ENCODE data around the gene HERC5. TPM values are rescaled to one million over a fixed set of nuclear protein-coding genes. Genes with fewer than 3 reads are reported as not detected.

The HERC5 gene
- total RNA-seq, 1 experiment from 2014 or later, result 17.2 TPM

DNA sequence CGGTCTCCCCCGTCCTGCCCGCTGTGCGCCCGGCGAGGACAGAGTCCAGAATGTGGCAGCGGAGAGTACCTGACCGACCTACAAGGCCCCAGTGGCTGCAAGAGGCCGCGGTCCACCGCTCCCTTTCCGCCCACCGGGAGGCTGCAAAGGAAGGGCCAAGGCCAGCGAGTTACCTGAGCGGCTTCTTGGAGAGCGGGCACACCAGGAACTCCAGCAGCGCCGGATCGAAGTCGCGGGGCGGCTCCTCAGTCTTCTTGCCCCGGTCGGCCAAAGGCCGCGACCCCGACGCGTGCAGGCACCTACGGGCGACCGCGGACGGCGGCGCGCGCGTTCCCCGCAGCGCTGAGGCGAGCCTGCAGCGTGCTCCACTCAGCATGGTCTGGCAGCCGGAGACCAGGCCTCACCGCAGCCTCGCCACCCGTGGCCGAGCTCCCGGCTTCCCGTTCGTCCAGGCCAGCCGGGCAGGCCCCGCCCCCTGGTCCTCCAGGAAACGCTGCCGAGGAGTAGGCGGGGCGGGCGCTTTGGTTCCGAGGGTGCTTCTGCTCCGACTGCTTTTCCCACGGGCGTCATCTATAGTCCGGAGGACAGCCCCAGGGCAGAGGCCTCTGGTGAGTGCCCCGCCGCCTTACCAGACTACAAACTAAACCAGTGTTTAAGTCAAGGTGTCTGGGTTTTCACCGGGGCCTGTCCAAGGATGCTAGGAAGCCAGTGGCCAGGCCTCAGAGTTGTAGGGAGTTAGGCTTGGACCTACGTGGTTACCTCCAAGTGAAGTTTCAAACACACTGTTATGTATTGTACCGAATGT is 66.6 kb downstream of the HERC5 start, which contains the start of gene PYURF:
PYURF (minus strand) TSS at position 452 of the 805 bp plus-strand sequence; CDS start at position 376, 76 bp downstream.
- WGBS (ENCODE audit: extremely low coverage, insufficient read length, low lambda C conversion rate), result no CpG with 5 or more reads among the region's 68 CpGs
- Histone ChIP-seq H3K27me3 (ENCODE audit: insufficient read depth, low read length) (no peaks in the 10 kb centered on the region), H4K20me1 (ENCODE audit: control insufficient read depth, insufficient read depth, insufficient read length) (no peaks in the 10 kb centered on the region), H2BK120ac (ENCODE audit: low read depth, low read length, poor library complexity, severe bottlenecking) (no peak within 1 kb of the TSS), H3K27ac (ENCODE audit: insufficient read length, low read depth, low read length) (peak within 1 kb of the TSS; percentile 35), H4K91ac (ENCODE audit: insufficient read length, low read depth, low read length) (no peak within 1 kb of the TSS), H3K14ac (ENCODE audit: insufficient read depth, low read length) (peak within 1 kb of the TSS; percentile 81), H2BK15ac (ENCODE audit: low read depth, low read length) (no peak within 1 kb of the TSS), H3K4me2 (ENCODE audit: insufficient read depth, insufficient read length, low read length) (peak within 1 kb of the TSS; percentile 54), H2AK5ac (ENCODE audit: insufficient read length, low read length) (no peak within 1 kb of the TSS), H3K79me2 (ENCODE audit: insufficient read depth, low read length) (peaks cover 6% of the 10 kb centered on the region; the same call in 1 of the 2 replicates), H3K9ac (ENCODE audit: extremely low read depth, insufficient read length, low read length) (peak within 1 kb of the TSS; percentile 84), H4K8ac (replicated peaks; ENCODE audit: insufficient read length, low read depth, low read length) (no peak within 1 kb of the TSS), H3K9me3 (ENCODE audit: control insufficient read depth, low read depth, low read length) (no peaks in the 10 kb centered on the region), H2AFZ (ENCODE audit: low read length) (peak within 1 kb of the TSS; percentile 24), H2BK5ac (ENCODE audit: insufficient read length, low read length) (no peak within 1 kb of the TSS), H3K4ac (ENCODE audit: low read depth, low read length) (no peak within 1 kb of the TSS), H3K56ac (ENCODE audit: insufficient read length, low read depth, low read length) (no peak within 1 kb of the TSS), H3K23me2 (ENCODE audit: insufficient read length, low read depth, low read length, poor library complexity, severe bottlenecking) (peaks cover 6% of the 10 kb centered on the region), H3K18ac (ENCODE audit: insufficient read length, low read depth, low read length) (peak within 1 kb of the TSS; percentile 65), H2BK12ac (ENCODE audit: insufficient read length, low read depth, low read length) (no peak within 1 kb of the TSS), H2BK20ac (ENCODE audit: low read depth, low read length, poor library complexity, severe bottlenecking) (no peak within 1 kb of the TSS), H3K4me1 (ENCODE audit: insufficient read depth, low read length) (no peaks in the 10 kb centered on the region; the same call in 1 of the 2 replicates), H3K23ac (ENCODE audit: insufficient read length, low read depth, low read length) (no peak within 1 kb of the TSS), H3T11ph (ENCODE audit: low read length) (no peak within 1 kb of the TSS), H3K79me1 (ENCODE audit: insufficient read depth, low read depth, low read length, poor library complexity, severe bottlenecking) (no peaks in the 10 kb centered on the region), H4K5ac (ENCODE audit: insufficient read length, low read depth, low read length) (no peak within 1 kb of the TSS)
- H3K27me3 Mint-ChIP-seq (ENCODE audit: low read depth), result no peaks in the 10 kb centered on the region
- peak within 1 kb of the TSS; percentile 91 to 96 for H3K4me3 Mint-ChIP-seq
- TF ChIP-seq, protein P1, sequence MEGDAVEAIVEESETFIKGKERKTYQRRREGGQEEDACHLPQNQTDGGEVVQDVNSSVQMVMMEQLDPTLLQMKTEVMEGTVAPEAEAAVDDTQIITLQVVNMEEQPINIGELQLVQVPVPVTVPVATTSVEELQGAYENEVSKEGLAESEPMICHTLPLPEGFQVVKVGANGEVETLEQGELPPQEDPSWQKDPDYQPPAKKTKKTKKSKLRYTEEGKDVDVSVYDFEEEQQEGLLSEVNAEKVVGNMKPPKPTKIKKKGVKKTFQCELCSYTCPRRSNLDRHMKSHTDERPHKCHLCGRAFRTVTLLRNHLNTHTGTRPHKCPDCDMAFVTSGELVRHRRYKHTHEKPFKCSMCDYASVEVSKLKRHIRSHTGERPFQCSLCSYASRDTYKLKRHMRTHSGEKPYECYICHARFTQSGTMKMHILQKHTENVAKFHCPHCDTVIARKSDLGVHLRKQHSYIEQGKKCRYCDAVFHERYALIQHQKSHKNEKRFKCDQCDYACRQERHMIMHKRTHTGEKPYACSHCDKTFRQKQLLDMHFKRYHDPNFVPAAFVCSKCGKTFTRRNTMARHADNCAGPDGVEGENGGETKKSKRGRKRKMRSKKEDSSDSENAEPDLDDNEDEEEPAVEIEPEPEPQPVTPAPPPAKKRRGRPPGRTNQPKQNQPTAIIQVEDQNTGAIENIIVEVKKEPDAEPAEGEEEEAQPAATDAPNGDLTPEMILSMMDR (conservative IDR thresholded peaks at IDR 0.05), result no peak
- peak within 1 kb of the TSS; percentile 72 to 94 (median 92); a peak in 6 of 7 replicates for H3K27ac Mint-ChIP-seq
- DNase-seq, result peak; percentile 97
- H3K36me3 Mint-ChIP-seq (ENCODE audit: insufficient read depth in 1 of 3, low read depth in 3 of 3), result peaks cover 8 to 16% (median 16%) of the 10 kb centered on the region in 3 experiments
- peaks cover 21 to 24% of the 10 kb centered on the region in 2 experiments for H3K4me1 Mint-ChIP-seq
- no peaks in the 10 kb centered on the region for H3K9me3 Mint-ChIP-seq
